Superior temporal gyrus (tissue), 1 donor: Measurements from ENCODE around the gene SNORC.
"Not testable (repeated sequence)": the region's sequence is repeated elsewhere in the genome, so short reads cannot be mapped to it uniquely, and the experiment has no call there.

ENCODE experiments used
- DNase-seq: peaks from one replicate; pipeline ENCODE4 v3.0.0-alpha.2; 2016; ENCODE audit errors: extremely low spot score

Gene SNORC

DNA sequence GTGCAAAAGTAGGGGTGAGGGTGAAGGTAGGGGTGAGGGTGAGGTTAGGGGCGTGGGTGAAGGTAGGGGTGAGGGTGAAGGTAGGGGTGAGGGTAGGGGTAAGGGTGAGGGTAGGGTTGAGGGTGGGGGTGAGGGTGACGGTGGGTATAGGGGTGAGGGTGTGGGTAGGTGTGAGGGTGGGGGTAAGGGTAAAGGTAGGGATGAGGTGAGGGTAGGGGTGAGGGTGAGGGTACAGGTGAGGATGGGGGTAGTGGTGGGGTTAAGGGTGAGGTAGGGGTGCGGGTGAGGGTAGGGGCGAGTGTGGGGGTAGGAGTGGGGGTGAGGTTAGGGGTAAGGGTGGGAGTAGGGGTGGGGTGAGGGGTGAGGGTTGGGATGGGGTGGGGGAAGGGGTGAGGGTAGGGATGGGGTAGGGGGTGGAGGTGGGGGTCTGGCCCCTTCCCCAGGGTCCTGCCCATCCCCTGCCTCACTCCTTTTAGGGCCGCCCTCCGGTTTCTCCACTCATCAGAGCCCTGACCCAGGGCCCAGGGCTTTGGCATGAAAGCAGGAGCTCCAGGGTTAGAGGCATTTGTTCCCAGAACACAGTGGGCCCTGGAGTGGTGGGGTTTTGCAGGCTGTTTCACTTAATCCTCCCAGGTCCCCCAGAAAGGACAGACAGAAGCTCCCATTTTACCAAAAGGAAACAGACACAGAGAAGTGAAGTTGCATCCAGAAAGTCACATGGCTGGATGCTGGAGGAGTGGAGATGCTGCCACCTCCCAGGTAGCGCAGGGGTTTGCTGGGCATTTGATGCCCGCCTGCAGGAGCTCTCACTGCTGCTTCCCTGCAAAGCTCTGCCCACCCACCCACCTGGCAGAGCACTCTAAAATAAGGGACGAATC, 26.9 kb downstream of the SNORC start:
- DNase-seq, result no peak

- DNase-seq, result no peak
Measured at GRCh38 chr2:232897598-232898408, 27.7 kb downstream of the SNORC start.

DNA sequence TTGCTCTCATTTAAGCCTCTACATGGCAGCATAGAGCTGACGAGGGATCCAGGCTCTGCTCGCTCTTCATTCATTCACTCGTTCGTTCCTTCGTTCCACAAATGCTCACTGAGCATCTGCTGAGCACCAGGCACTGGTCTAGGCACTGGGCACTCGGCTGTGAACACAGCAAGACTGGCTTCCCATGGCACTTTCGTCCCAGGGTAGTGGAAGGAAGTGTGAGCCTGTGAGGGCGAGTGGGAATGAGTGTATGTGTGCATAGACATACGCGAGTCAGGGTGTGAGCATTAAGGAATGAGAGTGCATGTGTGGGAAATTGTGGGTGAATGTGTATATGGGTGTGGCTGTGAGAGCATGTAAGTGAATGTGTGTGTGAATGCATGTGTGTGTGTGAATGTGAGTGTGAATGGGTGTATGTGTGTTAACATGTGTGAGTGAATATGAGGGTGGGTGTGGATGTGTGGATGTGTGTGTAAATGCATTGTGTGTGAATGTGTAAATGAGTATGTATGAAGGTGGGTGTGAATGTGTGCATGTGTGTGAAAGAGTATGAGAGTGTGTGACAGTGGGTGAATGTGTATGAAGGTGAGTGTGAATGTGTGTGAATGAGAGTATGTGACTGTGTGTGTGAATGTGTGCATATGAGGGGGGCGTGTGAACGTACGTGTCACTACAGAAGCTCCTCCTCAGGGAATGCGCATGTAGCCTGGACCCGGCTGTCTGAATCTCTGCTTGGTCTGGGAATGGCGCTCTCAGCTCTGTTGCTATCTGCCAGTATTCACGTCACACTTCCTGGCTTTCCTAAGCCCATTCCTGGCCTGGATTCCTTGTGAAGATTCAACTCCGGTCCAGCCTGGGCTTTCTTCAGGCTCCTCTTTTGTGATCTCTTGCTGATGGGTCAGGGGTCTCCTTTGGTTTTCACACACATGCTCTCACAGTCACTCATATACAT, 28.8 kb downstream of the SNORC start:
- no peak for DNase-seq

DNA sequence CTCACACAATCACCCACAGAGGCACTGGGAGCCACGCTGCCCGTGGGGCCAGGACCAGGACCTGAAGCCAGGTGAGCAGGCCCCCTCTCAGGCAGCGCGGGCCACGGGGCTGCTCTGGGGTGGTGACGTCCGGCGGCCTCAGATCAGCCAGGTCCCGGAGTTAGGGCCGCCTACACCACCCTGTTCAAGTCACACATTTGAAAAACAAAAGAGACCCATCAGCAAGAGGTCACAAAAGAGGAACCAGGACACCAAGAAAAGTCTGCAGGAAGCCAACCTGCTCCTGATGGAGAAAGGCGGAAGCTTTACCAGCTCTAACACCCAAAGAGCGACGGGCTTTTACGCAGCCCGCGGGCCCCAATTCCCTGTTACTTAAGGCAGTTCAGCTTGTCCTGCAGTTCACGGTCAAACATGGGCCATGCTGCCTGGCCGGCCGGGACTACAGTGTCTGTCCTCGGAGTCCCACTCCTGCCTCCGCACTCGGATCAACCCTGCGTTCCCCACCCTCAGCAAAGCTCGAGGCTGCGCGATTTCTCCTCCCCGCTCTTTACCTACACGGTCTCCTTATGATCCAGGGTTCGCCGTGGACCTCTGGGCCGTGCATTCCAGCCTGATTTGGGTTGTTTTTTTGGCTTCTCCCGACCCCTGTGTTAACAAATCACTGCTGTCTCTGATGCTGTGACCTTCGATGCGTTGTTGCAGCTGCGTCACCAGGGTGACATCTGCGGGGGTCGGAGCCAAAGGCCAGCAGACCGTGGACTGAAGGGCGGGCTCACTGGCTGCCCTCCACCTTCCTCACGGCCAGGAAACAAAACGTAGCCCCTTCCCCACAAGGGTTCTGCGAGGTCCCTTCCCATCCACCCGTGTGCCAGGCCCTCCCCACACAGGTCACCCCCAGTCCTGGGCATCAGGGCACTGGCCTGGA, 31.0 kb downstream of the SNORC start:
- no peak for DNase-seq

- DNase-seq, result no peak
Measured at GRCh38 chr2:232901736-232902578, 31.9 kb downstream of the SNORC start.

- no peak for DNase-seq
Measured at GRCh38 chr2:232903989-232904388, 33.9 kb downstream of the SNORC start.

DNA sequence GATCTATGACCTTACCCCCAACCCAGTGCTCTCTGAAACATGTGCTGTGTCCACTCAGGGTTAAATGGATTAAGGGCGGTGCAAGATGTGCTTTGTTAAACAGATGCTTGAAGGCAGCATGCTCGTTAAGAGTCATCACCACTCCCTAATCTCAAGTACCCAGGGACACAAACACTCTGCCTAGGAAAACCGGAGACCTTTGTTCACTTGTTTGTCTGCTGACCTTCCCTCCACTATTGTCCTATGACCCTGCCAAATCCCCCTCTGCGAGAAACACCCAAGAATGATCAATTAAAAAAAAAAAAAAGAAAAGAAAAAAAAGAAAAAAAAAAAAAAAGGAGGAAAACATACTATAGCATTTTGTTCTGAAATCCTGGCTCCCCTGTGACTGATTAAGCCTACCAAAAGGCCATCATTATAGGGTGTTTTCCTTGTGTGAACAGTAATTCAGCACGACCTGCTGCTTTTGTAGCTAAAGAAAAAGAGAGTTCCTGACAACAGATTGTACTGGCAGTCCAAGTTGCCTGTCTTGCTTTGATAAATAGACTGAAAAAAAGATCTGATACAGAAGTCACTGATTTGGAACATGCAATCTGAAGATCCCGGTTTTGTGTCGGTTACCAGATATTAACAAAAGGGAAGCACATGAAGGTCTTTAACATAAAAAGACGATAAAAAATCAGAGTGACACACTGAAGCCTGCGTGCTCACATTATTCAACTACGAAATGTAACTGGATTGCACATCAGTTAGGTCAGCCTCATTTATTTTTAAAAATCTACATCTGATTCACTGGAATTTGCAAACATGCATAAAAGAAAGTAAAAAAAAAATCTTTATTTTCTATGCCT, 37.0 kb downstream of the SNORC start:
- not testable (repeated sequence) for DNase-seq

DNA sequence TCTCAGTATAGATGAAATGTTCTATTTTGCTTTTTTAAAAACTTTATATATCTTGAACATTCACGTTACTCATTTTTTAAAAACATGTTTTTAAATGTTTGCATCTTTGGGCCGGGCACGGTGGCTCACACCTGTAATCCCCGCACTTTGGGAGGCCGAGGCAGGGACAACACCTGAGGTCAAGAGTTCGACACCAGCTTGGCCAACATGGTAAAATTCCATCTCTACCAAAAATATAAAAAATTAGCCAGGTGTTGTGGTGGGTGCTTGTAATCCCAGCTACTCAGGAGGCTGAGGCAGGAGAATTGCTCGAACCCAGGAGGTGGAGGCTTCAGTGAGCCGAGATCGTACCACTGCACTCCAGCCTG, 37.6 kb downstream of the SNORC start:
- DNase-seq, result not testable (repeated sequence)

DNA sequence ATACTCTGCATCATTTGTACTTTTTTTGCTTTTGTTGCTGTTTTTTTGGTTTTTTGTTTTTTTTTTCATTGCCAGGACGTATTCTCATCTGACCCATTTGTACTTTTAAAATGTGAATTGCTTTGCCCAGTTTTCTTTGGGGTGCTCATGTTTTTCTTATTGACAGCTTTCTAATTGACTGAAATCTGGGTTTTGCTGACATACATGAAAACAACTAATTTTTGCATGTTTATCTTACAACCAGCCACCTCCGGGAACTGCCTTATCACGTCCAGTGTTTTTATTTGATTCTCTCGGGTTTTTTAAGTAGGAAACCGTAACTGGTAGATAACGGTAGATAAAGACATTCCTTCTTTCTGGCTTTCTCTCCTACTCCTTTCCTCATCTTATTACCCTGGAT, 38.6 kb downstream of the SNORC start:
- DNase-seq, result peak; percentile 19

DNA sequence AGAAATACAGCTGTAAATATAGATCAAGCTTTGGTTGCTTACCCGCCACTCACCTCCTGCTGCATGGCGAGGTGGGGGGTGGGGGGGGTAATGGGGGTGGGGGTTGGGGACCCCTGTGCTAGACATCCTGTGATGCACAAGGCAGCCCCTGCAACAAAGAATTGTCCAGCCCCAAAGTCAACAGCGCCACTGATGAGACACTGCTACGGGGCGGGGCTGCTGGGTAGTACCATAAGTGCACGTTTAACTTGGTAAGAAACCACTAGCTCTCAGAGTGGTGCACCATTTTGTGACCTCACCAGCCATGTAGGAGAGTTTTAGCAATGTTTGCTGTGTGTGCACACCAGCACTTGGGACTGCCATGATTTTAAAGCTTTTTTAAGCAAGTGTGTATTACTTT, 40.3 kb downstream of the SNORC start:
- no peak for DNase-seq

GRCh38 chr2:232911712-232912277, 41.7 kb downstream of the SNORC start:
- DNase-seq, result no peak

- DNase-seq, result no peak
Measured at GRCh38 chr2:232913903-232914302, 43.8 kb downstream of the SNORC start.

- DNase-seq, result no peak
Measured at GRCh38 chr2:232919141-232919540, 49.1 kb downstream of the SNORC start.

DNA sequence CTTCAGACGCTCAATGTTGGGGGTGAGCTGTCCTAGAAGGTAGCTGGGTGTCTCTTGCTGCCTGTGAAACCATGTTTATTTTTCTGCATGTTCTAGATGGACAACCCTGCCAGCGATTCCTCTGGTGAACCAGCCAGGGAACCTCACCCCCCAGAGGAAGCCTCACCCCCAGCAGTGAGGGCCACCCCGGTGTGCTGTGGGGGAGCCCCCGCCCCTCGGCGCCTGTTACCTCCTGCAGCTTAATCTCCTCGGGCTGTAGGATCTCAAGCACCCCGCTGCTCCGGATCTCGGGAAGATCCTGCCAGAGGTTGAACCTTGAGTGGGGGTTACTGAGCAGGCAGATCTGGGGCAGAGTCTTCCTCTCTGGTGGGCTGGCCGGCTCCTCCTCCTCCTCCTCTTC, 50.0 kb downstream of the SNORC start:
- DNase-seq, result no peak

GRCh38 chr2:232920760-232921159, 50.7 kb downstream of the SNORC start:
- DNase-seq, result no peak

GRCh38 chr2:232924433-232924832, 54.4 kb downstream of the SNORC start:
- DNase-seq, result no peak

GRCh38 chr2:232925153-232925820, 55.2 kb downstream of the SNORC start:
- DNase-seq, result no peak

- DNase-seq, result no peak
Measured at GRCh38 chr2:232925821-232926156, 55.7 kb downstream of the SNORC start.
